K562 (cell line): ENCODE data around the gene PEDS1. TPM values are rescaled to one million over a fixed set of nuclear protein-coding genes. Genes with fewer than 3 reads are reported as not detected.

ENCODE experiments used
- DPF2 ChIP-seq: fragments of 450-650 bp; IDR thresholded peaks from 2 replicates; pipeline ENCODE4 v1.6.1; 2016
- GABPB1 ChIP-seq: sonication (generic); formaldehyde crosslinking; IDR thresholded peaks from 2 replicates; pipeline ENCODE4 v1.8.0; 2022; ENCODE audit warnings: mild to moderate bottlenecking, missing genetic modification reagents
- HSF4 ChIP-seq: fragments of 250-450 bp; sonication (Bioruptor Pico); IDR thresholded peaks from 2 replicates; pipeline ENCODE4 v2.1.2; 2022; ENCODE audit warnings: mild to moderate bottlenecking, moderate library complexity, borderline replicate concordance
- MGA ChIP-seq: fragments of 450-650 bp; IDR thresholded peaks from 2 replicates; pipeline ENCODE4 v1.6.1; 2016; ENCODE audit warnings: mild to moderate bottlenecking, moderate library complexity
- MTA3 ChIP-seq: fragments of 450-650 bp; formaldehyde crosslinking; IDR thresholded peaks from 2 replicates; pipeline ENCODE4 v1.6.1; 2017; ENCODE audit warnings: mild to moderate bottlenecking, borderline replicate concordance
- MYNN ChIP-seq, 2 experiments: sonication (generic); formaldehyde crosslinking in 1 of 2; IDR thresholded peaks; 2 replicates each; pipeline versions ENCODE4 v1.5.0 to v1.6.1; 2016 to 2020; ENCODE audit warnings: antibody characterized with exemption in 1 of 2, missing genetic modification reagents in 1 of 2
- POLR2A ChIP-seq: fragments of 450-650 bp; conservative IDR thresholded peaks from 2 replicates; pipeline ENCODE4 v1.6.1; 2016
- STAT6 ChIP-seq: sonication (generic); formaldehyde crosslinking; IDR thresholded peaks from 2 replicates; pipeline ENCODE4 v1.8.1; 2023; ENCODE audit warnings: mild to moderate bottlenecking, missing genetic modification reagents
- ZNF592 ChIP-seq: fragments of 450-650 bp; IDR thresholded peaks from 2 replicates; pipeline ENCODE4 v1.6.1; 2017; ENCODE audit warnings: antibody characterized with exemption, mild to moderate bottlenecking
- polyA plus RNA-seq, 8 experiments: library from polyadenylated mRNA; depleted of rRNA in 4 of 8; stranded (reverse) in 5 of 8; unstranded in 3 of 8; fragments of >200 nt; fragmentation: Nextera tagmentation in 2 of 8; fragmentation: Illumina TruSeq in 1 of 8; extraction: Ambion mirVana in 2 of 8; extraction: Trizol in 1 of 8; gene quantifications; 2 replicates each; pipeline versions ENCODE4 v1.2.1 to v1.2.3, GENCODE V29; 2011 to 2014; ENCODE audit warnings: inconsistent platforms in 1 of 8, missing spikeins in 1 of 8
- total RNA-seq, 7 experiments: library from RNA; depleted of rRNA in 6 of 7; stranded (reverse); fragments of >200 nt in 6 of 7; fragmentation: Illumina TruSeq in 2 of 7; extraction: Trizol in 2 of 7; gene quantifications; 2 replicates each; pipeline versions ENCODE4 v1.2.1 to v1.2.3, GENCODE V29; 2011 to 2021; ENCODE audit warnings: low replicate concordance in 1 of 7

Gene PEDS1
- total and polyA plus RNA-seq, 9 of the 15 experiments (the other 6 are each of a cell fraction or from before 2014, with no cell fraction given) = 2.9 to 38.5 (median 24.2) TPM

- TF ChIP-seq STAT6 (CRISPR knock-in tag) (no peak), GABPB1 (0 out of 2 replicates have a peak, but pooled peaks have one; percentile 27), MYNN (IDR thresholded peaks at IDR 0.05) (0 out of 2 replicates have a peak, but pooled peaks have one; percentile 9), MYNN (CRISPR knock-in tag; IDR thresholded peaks at IDR 0.05) (no peak), MGA (peak; percentile 77), HSF4 (peak; percentile 13; the same call in 1 of the 2 replicates), POLR2A (no peak), ZNF592 (peak; percentile 61; the same call in 1 of the 2 replicates), DPF2 (no peak), MTA3 (peak; percentile 75; the same call in 1 of the 2 replicates)
These were observed 40.4 kb upstream of the PEDS1 start (continued) for GRCh38 chr20:50193836-50194421.
